HG02970 (cell line): ENCODE measurements around the gene EXOC3.
"Not testable (repeated sequence)": the region's sequence is repeated elsewhere in the genome, so short reads cannot be mapped to it uniquely, and the experiment has no call there.

Experiments used
- ATAC-seq: cut with Tn5 transposase; IDR thresholded peaks from one replicate; pipeline ENCODE4 v1.9.1; 2021; ENCODE audit warnings: mild to moderate bottlenecking, moderate library complexity, moderate number of reproducible peaks; ENCODE audit not compliant: unreplicated experiment, low FRiP score

Gene EXOC3

GRCh38 chr5:497871-498509, 55.0 kb downstream of the EXOC3 start:
- ATAC-seq = no peak

- no peak for ATAC-seq
Measured at GRCh38 chr5:499233-500209, 56.5 kb downstream of the EXOC3 start.

GRCh38 chr5:500491-500890, 57.5 kb downstream of the EXOC3 start:
- ATAC-seq = no peak

GRCh38 chr5:501105-501830, 58.3 kb downstream of the EXOC3 start:
- ATAC-seq = no peak

GRCh38 chr5:501831-502184, 58.8 kb downstream of the EXOC3 start:
- ATAC-seq = no peak

GRCh38 chr5:502325-503079, 59.5 kb downstream of the EXOC3 start:
- ATAC-seq = no peak

- ATAC-seq = no peak
Measured at GRCh38 chr5:504326-505154, 61.6 kb downstream of the EXOC3 start.

- no peak for ATAC-seq
Measured at GRCh38 chr5:505951-506525, 63.1 kb downstream of the EXOC3 start.

GRCh38 chr5:507986-508575, 65.1 kb downstream of the EXOC3 start:
- not testable (repeated sequence) for ATAC-seq

- ATAC-seq = no peak
Measured at GRCh38 chr5:509611-510185, 66.7 kb downstream of the EXOC3 start.

GRCh38 chr5:510521-510920, 67.5 kb downstream of the EXOC3 start:
- no peak for ATAC-seq

- no peak for ATAC-seq
Measured at GRCh38 chr5:511476-511875, 68.5 kb downstream of the EXOC3 start.

GRCh38 chr5:513216-514100, 70.5 kb downstream of the EXOC3 start:
- ATAC-seq = no peak

GRCh38 chr5:514101-514485, 71.1 kb downstream of the EXOC3 start:
- no peak for ATAC-seq

- ATAC-seq = no peak
Measured at GRCh38 chr5:514673-515072, 71.7 kb downstream of the EXOC3 start.

GRCh38 chr5:515273-515836, 72.4 kb downstream of the EXOC3 start:
- ATAC-seq = no peak

GRCh38 chr5:516338-516925, 73.5 kb downstream of the EXOC3 start:
- no peak for ATAC-seq
